ENCODE measurements around the gene P3H3.
"Not testable (repeated sequence)": the region's sequence is repeated elsewhere in the genome, so short reads cannot be mapped to it uniquely, and the experiment has no call there.

P3H3 gene

DNA sequence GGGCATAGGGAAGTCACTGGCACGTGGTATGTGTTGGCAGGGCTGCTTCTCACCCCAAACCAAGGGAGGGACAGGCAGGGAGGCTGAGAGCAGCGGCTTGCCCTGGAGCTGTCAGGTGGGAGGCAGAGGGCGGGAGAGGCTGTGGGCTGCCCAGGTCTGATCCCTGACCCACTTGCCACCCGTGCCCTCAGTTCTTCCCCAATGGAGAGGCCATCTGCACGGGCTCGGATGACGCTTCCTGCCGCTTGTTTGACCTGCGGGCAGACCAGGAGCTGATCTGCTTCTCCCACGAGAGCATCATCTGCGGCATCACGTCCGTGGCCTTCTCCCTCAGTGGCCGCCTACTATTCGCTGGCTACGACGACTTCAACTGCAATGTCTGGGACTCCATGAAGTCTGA is 17.2 kb downstream of the P3H3 start:
- no peak for DNase-seq

DNA sequence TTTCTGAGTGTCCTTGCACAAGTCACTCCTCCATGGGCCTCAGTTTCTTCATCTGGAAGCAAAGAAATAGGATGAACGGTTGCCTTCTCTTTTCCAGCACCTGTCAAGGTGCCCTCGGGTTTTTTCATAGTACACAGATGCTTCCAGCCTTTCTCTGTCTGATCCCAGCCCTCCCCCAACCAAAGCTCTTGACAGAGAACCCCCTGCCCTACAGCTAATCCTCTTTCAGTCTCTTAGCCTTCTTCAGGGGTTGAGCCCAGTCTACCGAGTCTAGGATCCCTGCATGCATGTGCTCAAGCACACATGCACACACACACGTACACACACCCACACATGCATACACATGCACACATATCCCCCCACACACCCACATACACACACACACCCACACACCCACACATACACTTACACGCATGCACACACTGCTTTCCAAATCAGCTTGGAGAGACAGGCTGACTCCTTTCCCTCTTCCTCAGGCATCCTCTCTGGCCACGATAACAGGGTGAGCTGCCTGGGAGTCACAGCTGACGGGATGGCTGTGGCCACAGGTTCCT is 18.2 kb downstream of the P3H3 start:
- no peak for DNase-seq

DNA sequence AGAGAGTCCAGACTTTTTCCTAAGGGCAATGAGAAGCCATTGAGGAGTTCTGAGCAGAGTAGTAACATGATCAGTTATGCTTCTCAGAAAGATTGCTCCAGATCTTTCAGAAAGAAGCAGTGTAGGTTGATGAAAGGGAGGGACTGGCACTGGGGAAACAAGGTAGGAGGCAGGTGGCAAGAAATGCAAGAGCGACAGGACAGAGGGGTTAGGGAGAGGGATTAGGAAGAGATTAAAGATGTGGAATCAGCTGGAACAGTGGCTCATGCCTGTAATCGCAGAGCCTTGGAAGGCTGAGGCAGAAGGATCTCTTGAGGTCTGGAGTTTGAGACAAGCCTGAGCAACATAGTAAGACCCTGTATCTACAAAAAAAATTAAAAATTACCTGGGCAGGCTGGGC is 19.5 kb downstream of the P3H3 start:
- DNase-seq, result peak; percentile 9

DNA sequence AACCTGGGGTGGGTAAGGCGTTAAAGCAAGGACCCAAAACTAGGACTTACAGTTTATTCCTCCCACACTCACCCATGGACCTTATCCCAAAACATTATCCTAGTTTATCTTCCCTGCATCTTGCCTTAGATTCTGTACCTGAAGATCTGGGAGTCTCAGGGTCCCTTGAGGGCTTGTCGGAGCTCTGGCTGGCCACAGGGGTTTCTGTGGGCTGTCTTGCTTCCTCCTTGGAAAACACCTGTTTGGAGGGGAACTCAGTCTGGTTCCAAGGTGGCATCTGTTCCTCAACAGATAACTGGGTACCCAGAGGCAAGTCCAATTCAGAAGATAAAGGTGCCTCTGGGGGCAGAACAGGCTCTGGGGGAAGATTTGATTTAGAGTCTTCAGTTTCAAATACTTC is 21.2 kb downstream of the P3H3 start:
- no peak for DNase-seq

DNA sequence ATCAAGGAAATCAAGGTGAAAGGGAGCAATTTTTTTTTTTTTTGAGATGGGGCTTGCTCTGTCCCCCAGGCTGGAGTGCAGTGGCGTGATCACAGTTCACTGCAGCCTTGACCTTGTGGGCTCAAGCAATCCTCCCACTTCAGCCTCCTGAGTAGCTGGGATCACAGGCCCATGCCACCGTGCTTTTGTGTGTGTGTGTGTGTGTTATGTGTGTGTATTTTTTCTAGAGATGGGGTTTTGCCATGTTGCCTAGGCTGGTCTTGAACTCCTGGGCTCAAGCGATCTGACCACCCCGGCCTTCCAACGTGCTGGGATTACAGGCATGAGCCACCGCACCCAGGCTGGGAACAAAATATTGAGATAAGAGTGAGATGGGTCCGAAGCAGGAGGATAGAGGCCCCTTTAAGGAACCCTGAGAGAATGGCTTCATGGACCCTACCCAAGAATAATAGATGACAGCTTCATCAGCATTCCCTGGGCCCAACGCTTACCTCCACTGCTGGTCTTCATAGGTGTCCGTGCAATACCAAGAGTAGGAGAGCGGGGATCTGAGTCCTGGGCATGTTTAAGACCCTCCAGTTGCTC is 21.9 kb downstream of the P3H3 start:
- no peak for DNase-seq

DNA sequence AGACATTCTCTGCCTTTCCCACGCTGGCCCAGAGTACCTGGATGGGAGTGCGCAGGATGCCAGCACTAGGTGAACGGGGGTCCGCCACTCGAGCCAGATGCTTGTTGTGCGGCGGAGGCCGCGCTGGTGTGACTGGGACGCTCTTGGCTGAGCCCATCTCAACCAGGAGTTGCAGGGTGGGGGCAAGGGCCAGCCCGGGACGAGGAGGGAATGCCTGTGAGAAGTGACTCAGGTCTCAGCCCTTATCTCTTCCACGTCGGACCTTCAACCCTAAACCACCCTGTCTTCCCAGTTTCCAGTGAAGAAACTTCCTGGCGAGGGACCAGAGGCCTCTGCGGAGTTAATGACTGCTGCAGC is 22.6 kb downstream of the P3H3 start:
- DNase-seq, result no peak

DNA sequence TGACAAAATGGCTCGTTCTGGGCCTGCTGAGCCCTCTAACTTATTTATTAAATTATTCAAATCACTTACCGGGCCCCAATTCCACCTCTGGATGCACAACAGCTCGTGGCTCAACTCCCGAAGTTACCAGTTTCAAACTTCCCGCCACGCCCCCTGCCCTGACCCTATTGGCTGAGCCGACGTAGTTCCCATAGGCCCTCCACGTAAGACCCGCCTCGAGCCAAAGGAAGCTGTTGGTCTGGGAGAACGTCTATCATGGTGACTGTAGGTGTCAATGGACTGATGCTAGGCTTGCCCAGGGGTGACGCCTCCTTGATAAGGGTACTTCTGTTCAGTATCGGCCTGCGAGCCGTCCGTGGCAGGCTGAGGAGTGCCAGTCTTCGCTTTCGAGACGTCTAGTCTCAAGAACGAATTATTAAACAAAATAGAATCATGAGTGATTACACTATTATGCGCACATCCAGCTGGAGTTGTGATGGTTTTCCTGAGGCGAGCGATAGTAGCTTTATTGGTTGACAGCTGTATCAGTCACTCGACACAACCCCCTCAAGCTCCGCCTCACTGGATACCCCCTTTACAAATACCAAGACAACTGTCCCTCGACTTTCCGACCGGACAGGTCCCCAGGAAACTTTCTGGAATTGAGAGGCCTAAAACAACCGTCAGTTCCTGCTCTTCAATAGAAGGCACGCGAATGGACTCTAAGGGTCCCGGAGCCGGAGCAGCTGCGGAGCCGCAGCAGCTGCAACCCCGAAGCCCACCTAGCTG is 23.1 kb downstream of the P3H3 start, which contains the start of gene CDCA3:
Gene CDCA3, minus strand, starts transcription at position 134 of the 768 bp plus-strand sequence. CDS start 334 bp downstream, outside the sequence.
- DNase-seq, result peak; percentile 99

DNA sequence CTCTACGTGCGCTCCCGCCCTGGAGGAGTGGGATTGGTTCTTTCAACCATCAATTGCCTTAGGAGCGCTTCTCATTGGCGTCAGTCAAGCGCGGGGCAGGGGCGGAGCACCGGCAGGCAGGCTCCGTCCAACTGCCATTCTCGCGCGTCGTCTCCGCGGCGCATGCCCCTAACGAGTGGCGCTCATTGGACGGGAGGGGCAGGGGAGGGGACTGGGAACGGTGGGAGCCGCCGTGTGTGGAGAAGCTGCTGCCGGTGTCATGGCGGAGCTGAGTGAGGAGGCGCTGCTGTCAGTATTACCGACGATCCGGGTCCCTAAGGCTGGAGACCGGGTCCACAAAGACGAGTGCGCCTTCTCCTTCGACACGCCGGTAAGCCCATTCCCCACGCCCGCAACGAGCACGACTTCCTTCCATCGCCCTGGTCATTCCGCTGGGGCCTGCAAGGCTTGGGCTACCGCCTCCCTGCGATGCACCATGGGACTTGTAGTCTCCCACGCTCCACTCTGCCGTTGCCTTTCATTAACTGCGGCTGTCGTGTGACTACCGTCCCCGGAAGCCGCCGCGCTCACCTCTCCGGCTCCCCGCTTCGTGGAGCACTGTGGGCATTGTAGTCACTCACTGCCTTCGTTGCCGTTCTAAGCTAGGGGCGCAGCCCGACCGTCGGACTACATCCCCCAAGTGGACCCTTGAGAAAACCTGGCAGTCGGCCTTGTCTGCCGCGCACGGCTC is 23.9 kb downstream of the P3H3 start, which contains the start of gene USP5:
Gene USP5, plus strand, starts transcription at position 230 of the 730 bp plus-strand sequence. Its CDS starts 30 bp downstream, at position 260.
- DNase-seq, result peak; percentile 100

DNA sequence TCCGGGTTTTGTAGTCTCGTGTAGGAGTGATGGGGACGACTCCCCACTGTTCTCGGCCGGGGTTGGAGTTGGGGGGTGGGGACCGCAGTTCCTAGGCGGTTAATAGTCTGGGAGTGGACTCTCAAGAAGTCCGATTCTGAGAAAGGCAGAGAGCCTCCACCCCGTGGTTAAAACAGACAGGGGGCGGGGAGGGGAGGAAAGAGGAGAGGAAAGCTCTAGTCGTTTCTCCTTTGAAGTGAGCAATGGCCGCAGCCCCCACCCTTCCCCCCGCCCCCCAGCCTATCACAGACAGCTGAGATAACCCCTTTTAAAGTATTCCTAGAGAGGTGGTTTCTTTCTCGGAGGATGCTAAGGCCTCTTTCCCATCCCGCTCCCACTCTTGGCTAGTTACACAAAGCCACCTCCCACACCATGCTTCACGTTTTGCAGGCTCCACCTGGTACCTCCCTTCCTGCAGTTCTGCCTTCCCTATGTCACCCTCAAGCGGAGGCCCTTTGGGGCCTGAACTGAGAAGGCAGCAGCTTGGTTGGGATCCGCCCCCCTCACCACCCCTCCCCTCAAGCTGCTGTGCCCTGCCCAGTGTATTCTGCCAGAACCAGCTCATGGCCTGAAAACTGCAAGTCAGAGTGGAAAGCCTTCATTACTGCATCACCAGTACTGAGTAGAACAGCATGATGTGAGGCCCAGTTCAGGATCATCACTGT is 24.6 kb downstream of the P3H3 start:
- DNase-seq, result no peak

DNA sequence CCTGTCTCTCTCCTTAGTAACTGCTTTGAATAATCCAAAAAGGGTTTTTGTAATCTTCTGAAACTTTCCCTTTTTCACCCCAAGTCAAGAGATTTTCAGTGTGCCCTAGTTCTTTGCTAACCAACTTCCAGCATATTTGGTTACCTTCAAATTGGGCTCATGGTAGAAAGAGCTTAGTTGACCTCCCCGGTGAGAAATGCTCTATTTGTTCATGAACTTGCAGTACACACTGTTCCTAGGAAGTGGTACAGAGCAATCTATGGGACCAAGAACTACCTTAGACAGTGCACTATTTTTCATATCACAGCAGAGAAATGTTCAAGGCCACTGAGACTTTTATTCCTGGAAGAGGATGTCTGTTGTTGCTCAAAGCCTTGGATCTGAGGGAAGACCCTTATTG is 25.4 kb downstream of the P3H3 start:
- no peak for DNase-seq

DNA sequence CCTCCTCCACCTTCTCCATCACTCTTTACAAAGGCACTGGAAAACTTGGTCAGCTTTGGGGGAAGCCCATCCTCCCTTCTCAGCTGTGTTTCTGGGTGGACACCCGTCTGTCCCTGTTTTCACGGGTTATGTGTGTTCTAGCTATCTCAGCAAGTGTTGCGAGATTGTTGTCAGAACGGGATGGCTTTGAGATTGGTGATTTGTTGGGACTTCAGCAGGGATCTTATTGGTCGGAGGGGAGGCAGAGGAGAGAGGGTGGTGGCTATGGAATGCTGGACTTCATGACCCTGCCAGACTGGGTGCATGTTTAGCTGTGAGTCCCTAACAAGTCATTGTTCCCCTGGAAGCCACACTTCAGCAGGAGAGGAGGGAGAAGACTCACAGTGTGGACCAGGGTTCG is 25.8 kb downstream of the P3H3 start:
- DNase-seq, result no peak

DNA sequence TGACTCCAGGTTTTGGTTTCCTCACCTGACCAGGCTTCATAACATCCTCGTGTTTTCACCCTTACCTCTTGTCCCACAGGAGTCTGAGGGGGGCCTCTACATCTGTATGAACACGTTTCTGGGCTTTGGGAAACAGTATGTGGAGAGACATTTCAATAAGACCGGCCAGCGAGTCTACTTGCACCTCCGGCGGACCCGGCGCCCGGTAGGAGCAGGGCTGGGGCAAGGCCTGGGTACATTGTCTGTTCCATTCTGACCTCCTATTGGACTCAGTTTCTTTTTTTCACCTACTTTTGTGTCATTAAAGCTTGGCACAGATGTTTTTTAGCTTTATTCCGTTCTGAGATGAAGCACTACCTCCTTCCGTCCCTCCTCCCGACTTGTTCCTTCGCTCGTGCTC is 27.1 kb downstream of the P3H3 start:
- DNase-seq, result no peak

DNA sequence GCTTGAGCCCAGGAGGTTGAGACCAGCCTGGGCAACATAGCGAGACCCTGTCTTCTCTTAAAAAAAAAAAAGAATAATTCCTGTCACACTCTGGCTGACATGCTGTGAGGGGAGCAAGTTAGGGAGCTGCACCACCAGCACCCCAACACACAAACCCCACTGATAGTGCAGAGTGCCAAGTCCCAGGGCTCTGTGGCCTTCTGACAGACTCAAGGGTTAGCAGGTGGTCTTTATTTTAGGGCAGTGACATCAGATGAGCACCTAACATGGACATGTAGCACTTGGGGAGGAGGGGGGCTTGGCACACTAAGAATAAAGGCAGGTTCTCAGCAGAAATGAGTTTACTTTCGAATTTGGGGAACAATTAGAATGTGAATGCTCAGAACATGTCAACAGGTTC is 30.6 kb downstream of the P3H3 start:
- DNase-seq, result no peak

DNA sequence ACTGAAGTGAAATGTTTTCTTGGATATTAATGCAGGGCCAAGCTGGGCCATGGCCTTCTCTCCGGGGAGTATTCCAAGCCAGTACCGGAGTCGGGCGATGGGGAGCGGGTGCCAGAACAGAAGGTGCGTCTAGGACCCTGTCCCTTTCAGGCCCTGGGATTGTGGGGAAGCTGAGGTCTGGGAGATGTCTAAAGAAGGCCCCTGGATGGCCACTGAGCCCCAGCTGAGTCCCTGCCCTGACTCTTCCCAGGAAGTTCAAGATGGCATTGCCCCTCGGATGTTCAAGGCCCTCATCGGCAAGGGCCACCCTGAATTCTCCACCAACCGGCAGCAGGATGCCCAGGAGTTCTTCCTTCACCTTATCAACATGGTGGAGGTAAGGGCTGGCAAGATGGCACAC is 31.9 kb downstream of the P3H3 start:
- no peak for DNase-seq

DNA sequence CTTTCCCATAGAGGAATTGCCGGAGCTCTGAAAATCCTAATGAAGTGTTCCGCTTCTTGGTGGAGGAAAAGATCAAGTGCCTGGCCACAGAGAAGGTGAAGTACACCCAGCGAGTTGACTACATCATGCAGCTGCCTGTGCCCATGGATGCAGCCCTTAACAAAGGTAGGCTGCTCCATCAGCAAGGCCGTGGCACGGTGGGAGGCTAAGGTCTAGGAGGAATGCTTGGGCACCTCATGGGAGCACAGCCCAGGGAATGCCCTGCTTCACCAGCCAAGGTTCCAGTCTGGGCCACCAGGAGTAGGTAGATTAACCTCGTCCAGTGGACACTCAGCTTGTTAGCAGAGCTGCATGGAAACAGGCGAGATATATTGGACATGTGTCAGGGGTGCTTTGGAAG is 32.7 kb downstream of the P3H3 start:
- DNase-seq, result no peak

DNA sequence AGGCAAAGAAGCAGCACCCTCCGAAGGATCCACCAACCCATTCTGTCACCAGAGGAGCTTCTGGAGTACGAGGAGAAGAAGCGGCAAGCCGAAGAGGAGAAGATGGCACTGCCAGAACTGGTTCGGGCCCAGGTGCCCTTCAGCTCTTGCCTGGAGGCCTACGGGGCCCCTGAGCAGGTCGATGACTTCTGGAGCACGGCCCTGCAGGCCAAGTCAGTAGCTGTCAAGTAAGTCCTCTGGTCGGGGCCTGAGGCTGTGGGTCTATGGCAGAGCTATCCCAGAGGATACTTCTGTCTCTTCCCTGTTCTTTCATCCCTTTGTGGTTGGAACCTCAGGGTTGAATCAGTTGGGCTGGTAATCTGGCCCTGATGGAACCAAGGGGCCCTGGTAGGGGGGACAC is 33.2 kb downstream of the P3H3 start:
- DNase-seq, result no peak

DNA sequence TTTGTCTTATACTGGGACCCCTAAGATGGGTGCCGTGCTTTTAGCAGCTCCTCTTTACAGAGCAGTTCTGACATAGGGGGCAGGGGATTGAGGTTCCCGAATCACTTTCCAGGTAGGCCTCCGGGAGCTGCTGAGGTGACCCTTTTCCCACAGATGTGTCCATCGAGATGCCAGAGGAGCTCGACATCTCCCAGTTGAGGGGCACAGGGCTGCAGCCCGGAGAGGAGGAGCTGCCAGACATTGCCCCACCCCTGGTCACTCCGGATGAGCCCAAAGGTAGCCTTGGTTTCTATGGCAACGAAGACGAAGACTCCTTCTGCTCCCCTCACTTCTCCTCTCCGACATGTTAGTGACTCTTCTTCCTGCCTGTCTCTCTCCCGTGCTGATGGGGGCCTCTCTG is 34.8 kb downstream of the P3H3 start:
- no peak for DNase-seq

DNA sequence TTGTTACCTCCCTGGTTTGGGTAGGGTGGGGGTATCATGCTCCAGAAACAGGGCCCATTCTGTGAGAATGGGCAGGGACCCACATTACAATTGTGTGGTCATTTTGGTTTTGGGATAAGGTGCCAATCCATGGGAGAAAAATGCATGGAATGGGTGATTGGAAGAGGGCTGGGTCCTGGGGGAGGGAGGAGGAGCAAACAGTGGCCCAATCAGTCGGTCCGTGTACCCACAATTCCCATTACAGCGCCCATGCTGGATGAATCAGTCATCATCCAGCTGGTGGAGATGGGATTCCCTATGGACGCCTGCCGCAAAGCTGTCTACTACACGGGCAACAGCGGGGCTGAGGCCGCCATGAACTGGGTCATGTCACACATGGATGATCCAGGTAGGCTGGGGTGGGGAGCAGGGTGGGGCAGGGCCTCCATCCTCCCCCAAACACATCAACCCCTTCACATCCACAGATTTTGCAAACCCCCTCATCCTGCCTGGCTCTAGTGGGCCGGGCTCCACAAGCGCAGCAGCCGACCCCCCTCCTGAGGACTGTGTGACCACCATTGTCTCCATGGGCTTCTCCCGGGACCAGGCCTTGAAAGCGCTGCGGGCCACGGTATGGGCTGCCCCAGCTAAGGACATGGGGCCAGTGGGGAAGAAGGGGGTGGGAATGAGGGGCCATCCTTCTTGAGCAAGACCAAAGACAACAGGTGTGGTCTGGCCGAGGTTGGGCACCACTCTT is 35.5 kb downstream of the P3H3 start:
- no peak for DNase-seq

DNA sequence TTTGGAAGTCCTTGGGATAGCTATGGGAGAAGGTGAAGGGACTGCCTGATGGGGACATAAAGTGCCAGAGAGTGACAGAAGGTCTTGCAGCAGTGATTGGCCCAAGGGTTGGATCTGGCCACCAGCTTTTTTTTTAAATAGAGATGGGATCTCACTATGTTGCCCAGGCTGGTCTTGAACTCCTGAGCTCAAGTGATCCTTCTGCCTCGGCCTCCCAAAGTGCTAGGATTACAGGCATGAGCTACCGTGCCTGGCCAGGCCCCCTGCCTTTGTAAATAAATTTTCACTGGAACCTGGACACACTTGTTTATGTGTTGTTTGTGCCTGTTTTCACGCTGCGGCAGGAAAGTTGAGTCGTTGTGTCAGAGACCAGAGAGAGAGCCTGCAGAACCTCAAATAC is 37.1 kb downstream of the P3H3 start:
- not testable (repeated sequence) for DNase-seq

DNA sequence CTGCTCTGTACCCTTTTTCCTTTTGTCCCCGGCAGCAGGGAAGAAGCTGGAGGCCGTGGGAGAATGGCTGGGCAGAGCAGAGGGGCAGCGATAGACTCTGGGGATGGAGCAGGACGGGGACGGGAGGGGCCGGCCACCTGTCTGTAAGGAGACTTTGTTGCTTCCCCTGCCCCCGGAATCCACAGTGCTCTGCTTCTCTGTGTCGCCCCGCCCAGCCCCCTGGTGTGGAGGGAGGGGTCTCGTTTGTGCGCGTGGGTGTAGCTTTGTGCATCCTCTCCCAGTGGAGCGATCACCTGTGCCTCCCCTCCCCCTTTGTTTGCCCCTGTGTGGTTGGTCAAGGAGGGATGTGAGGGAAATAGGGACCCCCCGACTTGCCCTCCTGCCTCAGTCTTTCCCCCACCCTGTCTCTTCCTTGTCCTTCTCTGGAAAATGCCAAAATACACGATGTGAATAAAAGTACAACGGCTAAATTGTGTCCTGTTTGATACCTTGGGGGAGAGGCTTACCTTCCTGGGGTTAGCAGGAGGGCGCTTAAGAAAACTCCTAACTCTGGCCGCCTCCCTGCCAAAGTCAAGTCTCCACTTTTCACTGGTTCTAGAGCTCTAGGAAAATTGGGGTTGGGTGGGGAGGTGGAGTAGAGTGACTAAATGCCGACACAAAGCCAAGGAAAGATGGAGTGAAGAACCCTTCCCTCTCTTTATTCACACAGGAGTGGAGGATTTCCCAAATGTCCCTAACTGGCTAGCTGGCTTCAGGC is 38.1 kb downstream of the P3H3 start:
- DNase-seq, result no peak

DNA sequence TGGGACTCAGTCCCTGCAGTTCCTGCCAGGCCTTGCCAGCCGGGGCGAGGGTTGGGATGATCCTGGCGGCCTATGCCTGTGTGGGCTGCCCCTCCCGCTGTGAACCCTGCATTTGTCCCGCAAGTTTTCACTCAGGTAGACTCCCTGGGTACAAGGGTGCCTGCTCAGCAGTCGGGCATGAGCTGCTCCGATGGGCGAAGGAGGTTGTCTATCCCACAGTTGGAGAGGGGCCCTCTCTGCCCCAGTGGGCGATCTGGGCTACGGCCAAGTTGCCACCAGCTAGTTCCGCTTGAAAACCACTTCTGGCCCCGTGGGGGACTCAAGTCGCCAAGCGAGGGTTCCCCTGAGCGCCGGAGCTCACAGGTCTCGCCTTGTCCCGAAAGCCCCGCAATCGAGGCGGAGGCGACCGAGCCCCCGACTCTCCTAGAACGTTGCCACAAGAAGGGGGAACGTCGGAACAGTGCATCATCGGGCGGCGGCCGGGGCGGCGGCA is 38.8 kb downstream of the P3H3 start:
- DNase-seq, result no peak
